ENCODE results near the gene SMG6.

- no peak for TF ChIP-seq CTCF (IDR thresholded peaks at IDR 0.05; ENCODE audit: poor library complexity)
- no peak for TF ChIP-seq EZH2phosphoT487 (IDR thresholded peaks at IDR 0.05; ENCODE audit: low read depth, severe bottlenecking, unreplicated experiment)
Observed at GRCh38 chr17:2085648-2085949, 218.0 kb downstream of the SMG6 start.

Measured in hepatocyte (in vitro differentiated cells).